Cerebellar cortex (tissue), 1 donor: ENCODE measurements around the gene GAS7.

Source experiments
- DNase-seq: peaks from one replicate; pipeline ENCODE4 v3.0.0-alpha.2; 2015; ENCODE audit warnings: low spot score

GAS7 gene

DNA sequence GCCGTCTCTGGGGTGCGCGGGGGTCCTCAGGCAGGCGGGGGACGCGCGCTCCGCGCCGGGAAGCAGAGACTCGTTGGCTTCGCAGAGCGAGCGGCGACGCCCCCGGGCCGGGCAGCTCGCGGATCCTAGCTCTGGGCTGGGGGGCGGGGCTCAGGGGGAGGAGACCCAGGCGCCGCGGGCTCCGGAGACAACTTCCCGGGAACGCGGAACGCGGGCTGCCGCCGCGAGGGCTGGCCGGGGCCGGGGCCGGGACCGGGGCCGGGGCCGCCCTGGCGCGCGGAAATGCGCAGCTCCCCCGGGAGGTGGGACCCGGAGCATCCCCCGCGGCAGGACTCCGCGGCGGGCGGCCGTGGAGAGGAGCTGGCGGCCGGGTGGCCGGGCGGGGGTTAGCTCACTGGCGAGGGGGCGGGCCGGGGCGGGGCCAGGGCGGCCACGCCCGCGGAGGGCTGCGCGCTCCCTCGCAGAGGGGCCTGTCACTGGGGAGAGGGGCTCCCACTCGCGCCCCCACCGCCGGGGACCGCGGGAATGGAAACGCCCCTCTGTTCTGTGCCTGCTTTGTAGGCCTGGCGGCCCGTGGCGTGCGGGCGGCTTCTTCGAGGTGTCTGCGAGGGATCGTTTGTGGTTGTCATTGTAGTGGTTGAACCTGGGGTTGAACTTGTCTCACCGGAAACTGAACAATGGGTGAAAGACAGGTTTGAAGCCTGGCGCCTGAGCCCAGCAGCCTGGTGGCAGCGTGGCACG lies at the start of gene GAS7:
Gene GAS7 (minus strand): TSS at position 98 of the 741 bp plus-strand sequence.
- peak; percentile 26 for DNase-seq

DNA sequence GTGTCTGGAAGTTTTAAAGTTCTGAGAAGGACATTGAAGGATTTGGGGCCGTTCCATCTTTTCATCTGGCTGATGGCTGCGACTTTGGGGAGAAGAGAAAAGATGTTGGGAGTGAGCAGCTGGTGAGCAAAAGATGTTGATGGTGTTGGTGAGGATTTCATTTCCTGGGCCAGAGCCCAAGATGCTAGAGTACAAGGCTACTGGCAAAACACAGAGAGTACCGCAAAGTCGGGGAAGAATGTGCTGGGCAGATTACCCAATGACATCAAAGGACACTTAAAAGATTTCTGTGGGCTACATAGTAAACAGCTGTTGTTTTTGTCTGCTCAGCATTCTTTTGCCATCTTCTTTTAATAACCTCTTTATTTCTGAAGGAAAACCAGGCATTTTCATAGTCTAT lies 49.4 kb upstream of the GAS7 start:
- DNase-seq = no peak

DNA sequence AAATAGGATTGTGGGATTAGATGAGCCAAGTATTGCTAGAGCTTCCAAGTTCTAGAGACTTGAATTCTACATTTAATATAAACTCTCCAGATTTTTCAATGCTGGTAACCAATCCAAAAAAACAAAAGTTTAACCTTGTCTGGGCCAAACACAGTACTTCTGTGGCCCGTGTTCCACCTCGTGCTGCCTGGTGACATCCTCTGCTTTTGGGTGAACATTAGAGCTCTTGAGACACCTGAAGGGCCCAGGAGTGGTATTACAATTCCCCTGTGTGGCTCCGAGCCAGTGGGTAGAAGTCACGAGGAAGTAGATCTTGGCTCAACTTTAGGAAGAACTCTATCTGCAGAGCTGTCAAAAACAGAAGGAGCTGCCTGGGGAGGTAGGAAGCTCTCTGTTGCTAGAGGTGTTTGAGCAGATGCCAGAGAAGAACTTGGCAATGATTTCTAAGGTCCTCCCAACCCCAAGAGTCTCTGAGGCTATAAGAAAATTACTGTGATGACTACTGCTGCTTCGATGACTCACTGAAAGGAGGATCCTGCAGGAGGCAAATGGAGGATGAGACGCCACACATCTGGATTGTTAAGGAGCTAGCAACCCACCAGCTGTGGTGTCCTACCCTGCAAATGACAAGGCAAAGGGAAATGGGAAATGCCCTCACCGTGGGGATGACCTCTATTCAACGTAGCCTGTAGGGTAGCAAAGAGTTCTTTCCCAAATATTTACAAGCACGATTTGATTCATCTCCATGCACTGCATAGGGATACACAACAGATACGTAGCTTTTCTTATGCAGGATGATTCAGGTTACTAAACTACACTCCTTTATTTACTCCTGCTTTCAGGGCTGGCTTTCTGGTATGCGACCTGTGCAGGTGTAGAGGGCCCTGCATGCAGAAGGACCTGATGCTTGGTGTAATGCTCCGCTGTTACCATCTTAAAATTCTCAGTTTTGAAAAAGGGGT lies 45.8 kb upstream of the GAS7 start:
- DNase-seq = no peak

DNA sequence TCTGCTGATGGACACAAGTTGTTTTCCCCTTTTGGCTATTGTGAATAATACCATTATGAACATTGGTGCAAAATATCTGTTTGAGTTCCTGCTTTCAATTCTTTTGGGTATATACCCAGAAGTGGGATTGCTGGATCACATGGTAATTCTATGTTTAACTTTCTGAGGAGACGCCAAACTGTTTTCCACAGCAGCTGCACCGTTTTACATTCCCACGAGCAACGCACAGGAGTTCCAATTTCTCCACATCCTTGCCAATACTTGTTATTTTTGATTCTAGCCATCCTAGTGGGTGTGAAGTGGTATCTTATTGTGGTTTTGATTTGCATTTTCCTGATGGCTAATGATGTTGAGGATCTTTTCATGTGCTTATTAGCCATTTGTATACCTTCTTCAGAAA lies 43.4 kb upstream of the GAS7 start:
- no peak for DNase-seq

DNA sequence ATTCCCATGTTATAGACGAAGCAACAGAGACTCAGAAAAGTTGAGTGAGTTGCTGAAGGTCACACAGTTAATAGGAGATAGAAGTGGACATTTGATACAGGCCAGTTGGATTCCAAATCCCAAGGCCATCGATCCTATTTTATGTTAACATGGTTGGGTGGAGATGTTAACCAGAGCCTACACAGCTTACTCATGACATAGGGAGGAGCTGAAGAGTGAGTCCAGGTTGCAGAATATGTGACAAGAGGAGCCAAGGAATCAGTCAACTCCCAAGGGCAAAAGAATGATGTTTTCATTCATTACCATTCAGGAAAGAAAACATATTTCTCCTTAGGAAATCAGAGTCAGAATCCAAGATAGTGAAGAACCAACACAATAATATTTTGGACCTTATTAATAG lies 40.3 kb upstream of the GAS7 start:
- DNase-seq = no peak

DNA sequence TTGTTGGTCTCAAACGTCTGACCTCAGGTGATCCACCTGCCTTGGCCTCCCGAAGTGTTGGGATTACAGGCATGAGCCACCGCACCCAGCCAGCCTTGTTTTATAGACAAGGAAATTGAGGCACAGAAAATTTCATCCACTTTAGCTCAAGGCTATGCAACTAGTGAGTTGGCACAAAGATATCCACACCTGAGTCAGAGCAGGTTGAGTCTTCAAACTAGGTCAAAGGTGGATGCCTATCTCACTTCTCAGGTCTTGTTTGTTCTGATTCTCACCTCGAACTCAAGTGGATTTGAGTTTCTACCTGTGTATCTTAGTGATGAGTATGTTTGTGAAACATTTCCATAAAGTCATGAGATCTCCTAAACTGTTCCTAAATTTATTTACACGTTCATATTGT lies 35.6 kb upstream of the GAS7 start:
- DNase-seq = no peak

DNA sequence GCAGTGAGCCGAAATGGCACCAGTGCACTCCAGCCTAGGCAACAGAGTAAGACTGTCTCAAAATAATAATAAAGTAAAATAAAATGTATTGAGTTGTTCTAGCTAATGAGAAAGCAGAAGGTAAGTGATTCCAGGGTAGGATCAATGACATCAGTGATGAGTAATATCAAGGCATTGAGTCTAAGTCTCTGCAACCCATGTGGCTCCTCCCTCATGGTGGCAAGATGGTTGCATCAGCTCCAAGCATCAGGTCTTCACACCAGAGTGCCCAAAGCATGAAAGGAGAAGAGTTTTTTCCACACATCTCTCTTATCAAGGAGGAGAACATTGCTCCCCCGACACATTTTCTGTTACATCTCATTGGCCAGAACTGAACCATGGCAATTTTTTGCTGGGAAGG lies 34.8 kb upstream of the GAS7 start:
- DNase-seq = no peak

DNA sequence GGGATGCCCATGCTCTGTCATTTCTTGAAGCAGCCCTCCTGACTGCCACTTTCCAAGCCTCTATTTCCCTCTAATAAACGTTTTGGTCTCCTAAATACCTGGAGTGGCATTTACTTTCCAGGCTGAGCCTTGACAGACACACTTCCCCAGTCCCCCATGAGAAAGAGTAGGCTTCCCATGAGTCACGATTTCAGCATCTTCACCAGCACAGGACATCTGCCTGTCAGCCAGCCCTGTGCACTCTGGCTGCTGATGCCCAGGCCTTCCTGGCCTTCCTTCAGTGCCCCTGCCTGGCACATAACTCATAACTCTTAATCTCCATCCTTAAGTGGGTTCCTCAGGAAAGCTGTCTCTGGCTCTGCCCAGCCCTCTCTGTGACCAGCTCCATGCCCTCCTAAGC lies 30.8 kb upstream of the GAS7 start:
- DNase-seq = no peak

DNA sequence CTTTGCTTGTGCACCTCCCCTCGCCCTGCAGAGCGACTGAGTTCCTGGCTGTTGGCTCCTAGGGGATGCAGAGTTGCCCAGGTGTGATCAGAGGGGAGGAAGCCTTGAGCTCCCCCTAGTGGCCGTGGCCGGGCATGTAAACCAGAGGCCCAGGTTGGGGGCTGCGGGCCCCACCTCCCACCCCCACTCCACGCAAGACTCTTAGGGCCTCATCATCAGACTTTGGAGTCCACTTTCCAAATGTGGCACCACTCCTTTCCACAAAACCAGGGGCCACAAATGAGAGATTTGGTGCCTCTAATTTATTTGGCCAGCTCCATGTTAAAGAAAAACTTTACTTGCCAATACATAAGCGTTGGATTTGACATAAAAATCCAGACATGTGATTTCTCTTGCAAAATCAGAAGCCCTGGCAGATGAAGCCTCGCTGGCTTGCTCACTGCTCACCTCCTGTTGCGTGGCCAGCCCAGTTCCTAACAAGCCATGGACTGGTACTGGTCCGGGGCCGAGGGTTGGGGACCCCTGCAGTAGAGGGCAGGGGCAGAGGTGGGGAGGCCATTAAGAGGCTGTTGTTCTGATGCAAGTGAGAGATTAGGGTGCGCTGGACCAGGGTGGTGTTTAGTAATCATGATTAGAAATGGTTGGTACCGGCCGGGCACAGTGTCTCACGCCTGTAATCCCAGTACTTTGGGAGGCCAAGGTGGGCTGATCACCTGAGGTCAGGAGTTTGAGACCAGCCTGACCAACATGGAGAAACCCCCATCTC lies 28.7 kb upstream of the GAS7 start:
- DNase-seq = peak; percentile 66

DNA sequence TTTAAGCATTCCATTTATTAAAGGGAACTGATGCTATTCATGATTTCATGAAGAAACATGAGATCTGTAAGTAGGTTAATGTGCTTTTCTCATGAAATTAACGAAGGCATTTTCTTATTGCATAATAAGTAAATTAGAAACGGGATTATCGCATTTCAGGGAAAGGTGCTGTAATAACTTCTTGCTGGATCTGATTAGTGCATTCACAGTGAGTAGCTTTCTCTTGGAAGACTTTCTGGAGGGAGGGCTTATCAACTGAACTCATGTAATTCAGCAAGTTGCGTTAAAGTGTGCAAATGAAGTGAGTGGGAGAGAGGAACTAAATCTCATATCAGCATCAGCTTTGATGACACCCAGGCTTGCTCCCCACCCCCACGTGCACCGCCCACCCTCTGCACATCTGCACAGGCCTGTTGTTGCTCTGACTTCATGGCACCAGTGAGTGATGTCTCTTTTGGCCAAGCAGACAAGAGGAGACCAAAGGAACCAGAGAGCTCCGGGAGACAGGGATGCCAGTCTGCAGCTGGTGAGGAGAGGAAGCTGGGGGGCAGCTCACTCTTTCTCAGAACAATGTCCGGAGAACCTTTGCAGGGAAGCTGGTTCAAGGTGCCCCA lies 26.3 kb upstream of the GAS7 start:
- no peak for DNase-seq

DNA sequence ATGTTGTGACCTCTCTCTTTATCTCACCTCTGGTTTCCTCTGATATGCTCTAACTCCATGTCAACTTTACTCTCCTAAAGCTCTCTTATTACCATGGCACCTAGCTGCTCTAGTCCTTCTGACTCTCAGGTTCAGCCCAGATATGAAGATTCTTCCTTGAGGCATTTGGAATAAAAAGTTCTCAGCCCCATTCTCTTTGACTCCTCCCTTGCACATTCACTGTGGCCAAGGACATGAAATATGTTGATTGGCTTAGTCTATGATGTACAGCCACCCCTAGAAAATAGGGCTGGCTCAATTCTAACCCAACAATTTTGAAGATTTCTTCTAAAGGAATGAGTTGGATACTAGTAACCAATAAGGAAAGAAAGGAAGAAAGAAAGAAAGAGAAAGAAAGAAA lies 20.8 kb upstream of the GAS7 start:
- DNase-seq = no peak

DNA sequence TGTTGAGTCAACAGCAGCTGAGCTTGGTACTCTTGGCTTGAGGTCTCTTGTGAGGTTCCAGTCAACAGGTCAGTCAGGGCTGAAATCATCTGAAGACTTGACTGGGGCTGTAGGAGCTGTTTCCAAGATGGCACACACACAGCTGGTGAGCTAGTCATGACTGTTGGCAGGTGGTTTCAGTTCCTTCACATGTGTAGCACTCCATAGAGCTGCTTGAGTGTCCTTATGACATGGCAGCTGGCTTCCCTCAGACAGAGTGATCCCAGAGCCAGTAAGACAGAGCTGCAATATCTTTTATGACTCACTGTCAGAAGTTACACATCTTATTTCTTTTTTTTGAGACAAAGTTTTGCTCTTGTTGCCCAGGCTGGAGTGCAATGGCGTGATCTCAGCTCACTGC lies 19.5 kb upstream of the GAS7 start:
- DNase-seq = no peak

DNA sequence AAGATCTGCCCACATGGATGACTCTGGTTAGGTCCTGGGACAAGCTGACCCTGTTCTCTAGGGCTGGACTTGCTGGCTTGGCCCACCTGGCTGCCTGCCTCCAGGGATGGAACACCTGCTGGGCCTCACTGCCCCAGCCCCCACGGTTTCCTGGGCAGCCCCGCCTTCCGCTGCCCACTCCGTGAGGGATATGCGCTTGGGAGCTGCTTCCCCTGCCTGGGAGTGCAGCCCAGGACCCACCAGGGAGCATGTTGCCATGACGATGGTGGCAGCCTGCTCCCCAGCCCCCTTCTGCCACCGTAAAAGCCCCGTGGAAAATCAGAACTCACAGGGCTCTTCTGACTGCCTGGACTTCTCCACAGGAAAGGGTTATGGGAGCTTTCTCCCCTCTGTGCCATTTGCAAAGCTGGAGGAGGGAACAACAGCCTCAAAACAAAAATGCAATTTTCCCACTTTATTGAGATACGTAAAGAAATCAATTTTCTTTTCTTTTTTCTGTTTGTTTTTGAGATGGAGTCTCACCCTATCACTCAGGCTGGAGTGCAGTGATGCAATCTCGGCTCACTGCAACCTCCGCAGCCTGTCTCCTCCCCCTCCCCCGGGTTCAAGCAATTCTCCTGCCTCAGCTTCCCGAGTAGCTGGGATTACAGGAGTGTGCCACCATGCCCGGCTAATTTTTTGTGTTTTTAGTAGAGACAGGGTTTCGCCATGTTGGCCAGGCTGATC lies 18.0 kb upstream of the GAS7 start:
- DNase-seq = no peak

DNA sequence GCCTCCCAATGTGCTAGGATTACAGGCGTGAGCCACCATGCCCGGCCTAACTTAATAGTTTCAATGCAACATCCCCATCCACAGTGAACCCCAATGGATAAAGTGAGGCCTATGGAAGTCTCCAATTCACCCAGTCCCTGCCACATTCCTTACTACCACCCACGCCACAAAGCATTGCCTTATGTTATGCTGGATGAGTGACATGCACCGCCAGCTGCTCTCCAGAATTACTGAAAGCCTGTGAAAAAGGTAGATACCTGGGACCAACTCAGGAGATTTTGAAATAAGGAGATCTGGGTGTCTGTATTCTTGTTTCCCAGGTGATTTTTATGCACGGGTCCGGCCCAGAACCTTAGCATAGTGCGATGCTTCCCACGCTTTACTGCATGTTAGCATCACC lies 16.9 kb upstream of the GAS7 start:
- no peak for DNase-seq

DNA sequence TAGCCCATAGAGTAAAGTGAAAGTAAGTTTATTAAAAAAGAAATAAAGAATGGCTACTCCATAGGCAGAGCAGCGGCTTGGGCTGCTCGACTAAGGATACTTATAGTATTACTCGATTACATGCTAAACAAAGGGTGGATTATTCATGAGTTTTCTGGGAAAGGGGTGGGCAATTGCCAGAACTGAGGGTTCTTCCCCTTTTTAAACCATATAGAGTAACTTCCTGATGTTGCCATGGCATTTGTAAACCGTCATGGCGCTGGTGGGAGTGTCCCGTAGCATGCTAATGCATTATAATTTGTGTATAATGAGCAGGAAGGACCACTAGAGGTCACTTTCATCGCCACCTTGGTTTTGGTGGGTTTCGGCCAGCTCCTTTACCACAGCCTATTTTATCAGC lies 13.3 kb upstream of the GAS7 start:
- no peak for DNase-seq

DNA sequence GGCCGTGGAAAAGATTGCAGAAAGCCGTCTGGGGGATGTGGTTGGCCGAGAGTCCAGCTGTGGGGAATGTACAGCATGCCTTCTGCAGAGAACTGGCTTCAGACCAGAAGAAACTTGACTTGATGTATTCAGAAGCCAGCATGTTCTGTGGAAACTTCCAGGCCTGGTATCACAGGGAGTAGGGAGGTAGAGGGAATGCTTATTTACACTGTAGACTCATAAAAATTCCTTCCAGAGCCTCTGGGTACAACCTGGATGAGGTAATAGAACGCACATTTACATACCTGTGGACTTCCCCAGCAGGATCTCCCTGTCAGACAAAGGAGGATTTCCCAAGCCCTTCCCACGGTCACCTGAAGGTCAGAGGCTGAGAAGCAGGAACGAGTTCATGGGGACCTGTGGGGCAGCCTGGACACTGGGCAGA lies 11.8 kb upstream of the GAS7 start:
- DNase-seq = no peak

DNA sequence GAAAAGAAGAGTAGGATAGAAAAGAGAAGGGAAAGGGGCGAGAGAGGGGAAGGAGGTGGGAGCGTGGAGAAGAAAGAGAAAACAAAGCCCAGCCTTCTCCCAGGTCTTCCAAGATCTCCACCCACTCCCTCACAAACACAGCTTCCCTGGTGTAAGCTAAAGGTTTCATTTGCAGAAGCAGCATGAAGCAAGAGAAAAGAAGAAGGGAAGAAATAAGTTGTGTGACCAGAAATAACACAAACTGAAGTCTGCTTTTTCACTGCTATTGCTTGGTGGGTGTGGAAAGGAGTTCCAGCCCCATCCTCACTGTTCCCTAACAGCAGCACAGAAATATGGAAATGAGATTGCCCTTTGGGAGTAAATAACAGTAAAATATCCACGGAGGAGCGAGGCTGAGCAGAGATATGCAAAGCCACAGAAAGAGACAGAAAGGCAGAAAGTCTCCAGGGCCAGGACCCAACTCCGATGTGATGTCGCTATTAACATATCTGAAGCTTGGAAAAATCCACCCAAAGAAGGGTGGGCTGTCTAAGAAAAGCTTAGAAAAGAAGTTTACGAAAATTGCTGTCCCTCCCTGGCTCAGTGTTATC lies 10.3 kb upstream of the GAS7 start:
- no peak for DNase-seq

DNA sequence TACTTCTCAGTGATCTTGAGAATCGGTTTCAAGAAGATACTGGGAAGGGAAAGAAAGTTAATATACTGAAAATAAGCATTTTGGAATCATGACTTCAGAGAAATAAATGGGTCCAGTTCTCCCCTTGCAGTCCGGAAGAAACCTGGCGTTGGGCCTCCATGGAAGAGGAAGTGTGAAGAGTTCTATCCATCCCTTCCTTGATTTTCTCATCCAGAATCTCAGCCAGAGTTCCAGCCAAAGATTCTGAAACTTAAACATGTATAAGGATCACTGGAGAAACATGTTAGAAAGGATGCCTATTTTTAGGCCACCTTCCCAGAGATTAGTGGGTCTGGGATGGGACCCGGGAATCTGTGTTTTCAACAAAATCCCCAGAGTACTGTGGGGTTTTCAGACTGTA lies 8.7 kb upstream of the GAS7 start:
- no peak for DNase-seq

DNA sequence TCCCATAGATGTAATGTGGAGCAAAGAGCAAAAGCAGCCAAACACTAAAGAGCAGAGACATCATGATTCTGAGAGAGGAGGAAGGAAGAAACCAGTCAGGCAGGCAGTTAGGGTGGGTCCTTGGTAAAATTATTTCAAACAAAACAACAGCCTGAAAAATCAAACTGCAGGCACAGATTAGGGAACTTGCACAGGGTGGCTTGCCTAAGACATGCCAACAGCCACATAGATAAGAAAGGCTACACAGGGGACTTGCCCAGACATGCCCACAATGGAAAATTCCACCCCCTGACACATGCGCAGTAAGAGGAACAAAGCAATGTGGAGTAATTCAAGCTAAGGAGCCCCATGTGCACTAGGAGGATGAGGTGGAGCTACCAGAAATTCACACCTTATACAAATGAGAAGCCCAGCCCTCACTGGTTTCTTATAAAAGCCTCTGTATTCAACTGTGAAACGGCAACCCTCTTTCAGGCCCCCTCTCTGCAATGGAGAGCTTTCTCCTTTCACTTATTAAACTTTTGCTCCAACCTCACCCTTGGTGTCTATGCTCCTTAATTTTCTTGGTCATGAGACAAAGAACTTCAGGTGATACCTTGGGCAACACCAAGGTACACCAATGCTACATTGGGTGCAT lies 7.3 kb upstream of the GAS7 start:
- DNase-seq = no peak

DNA sequence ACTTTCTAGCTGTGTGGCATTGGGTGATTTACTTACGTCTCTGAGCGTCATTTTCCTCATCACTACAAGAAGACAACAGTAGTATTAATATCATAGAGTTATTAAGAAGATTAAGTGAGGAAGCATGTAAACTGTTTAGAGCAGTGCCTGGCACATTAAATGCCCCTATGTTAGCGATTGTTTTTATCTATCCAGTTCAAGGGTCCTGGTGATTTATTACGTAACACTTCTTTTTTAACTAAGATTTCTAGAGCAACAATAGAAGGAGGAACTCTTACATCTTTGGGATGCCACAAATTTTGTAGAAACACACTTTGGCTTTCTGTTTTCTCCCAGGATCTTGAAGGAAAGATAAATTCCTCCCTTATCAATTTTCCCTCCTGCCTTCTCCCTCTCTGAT lies 3.3 kb upstream of the GAS7 start:
- DNase-seq = no peak

DNA sequence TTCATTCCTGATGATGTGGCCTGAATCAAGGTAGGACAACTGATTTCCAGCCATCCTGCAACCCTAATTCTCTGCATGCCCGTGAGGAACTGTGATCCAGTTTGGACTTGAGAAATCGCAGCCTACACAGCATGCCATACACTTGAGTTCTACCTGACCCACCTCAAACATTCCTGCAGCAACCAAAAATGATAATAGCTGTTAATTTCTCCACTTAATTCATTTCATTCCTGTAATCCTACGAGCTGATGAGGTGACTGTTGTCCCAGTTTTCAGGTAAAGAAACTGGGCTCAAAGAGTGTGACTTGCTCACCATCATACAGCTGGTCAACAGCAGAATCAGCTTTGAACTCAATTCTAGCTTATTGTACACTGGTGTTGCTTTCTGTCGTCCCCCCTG lies 2.2 kb upstream of the GAS7 start:
- no peak for DNase-seq
